ENCODE measurements around the gene PDE4C. TPM values are rescaled to one million over a fixed set of nuclear protein-coding genes. Genes with fewer than 3 reads are reported as not detected.

PDE4C gene
- total RNA-seq, 1 donor from 2014 or later, result 2.9 TPM

DNA sequence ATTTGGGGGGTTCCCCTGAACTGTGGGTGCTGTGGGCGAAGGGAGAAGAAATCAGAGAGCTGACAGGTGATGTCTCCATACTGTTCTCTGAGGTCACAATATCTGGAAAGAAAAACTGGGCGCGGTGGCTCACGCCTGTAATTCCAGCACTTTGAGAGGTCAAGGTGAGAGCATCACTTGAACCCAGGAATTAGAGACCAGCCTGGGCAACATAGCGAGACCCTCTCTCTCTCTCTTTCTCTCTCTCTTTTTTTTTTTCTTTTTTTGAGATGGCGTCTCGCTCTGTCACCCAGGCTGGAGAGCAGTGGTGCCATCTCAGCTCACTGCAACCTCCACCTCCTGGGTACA, 26.1 kb upstream of the PDE4C start:
- no peak for TF ChIP-seq CTCF (IDR thresholded peaks at IDR 0.05)
- DNase-seq (ENCODE audit: low spot score), result no peak
- Mint-ChIP-seq H3K27me3 (ENCODE audit: low read depth) (peaks cover 12% of the 10 kb centered on the region), H3K36me3 (ENCODE audit: low read depth) (no peaks in the 10 kb centered on the region), H3K4me3 (ENCODE audit: unreplicated experiment) (no peak overlapping the region), H3K4me1 (ENCODE audit: low read depth) (peaks cover 3% of the 10 kb centered on the region), H3K9me3 (ENCODE audit: low read depth) (no peaks in the 10 kb centered on the region), H3K27ac (ENCODE audit: unreplicated experiment) (no peak overlapping the region)

- Mint-ChIP-seq H3K4me1 (ENCODE audit: low read depth) (peaks cover 3% of the 10 kb centered on the region), H3K9me3 (ENCODE audit: low read depth) (no peaks in the 10 kb centered on the region), H3K36me3 (ENCODE audit: low read depth) (no peaks in the 10 kb centered on the region), H3K4me3 (ENCODE audit: unreplicated experiment) (no peak overlapping the region), H3K27ac (ENCODE audit: unreplicated experiment) (no peak overlapping the region), H3K27me3 (ENCODE audit: low read depth) (peaks cover 12% of the 10 kb centered on the region)
- DNase-seq (ENCODE audit: low spot score), result no peak
- peak; percentile 89 for TF ChIP-seq CTCF (IDR thresholded peaks at IDR 0.05)
Observed at GRCh38 chr19:18251587-18252369, 25.5 kb upstream of the PDE4C start.

- Mint-ChIP-seq H3K4me3 (ENCODE audit: unreplicated experiment) (no peak overlapping the region), H3K9me3 (ENCODE audit: low read depth) (no peaks in the 10 kb centered on the region), H3K4me1 (ENCODE audit: low read depth) (peaks cover 3% of the 10 kb centered on the region), H3K27ac (ENCODE audit: unreplicated experiment) (no peak overlapping the region), H3K27me3 (ENCODE audit: low read depth) (peaks cover 9% of the 10 kb centered on the region), H3K36me3 (ENCODE audit: low read depth) (no peaks in the 10 kb centered on the region)
- no peak for DNase-seq (ENCODE audit: low spot score)
- no peak for TF ChIP-seq CTCF (IDR thresholded peaks at IDR 0.05)
Observed at GRCh38 chr19:18249834-18250233, 23.6 kb upstream of the PDE4C start.

DNA sequence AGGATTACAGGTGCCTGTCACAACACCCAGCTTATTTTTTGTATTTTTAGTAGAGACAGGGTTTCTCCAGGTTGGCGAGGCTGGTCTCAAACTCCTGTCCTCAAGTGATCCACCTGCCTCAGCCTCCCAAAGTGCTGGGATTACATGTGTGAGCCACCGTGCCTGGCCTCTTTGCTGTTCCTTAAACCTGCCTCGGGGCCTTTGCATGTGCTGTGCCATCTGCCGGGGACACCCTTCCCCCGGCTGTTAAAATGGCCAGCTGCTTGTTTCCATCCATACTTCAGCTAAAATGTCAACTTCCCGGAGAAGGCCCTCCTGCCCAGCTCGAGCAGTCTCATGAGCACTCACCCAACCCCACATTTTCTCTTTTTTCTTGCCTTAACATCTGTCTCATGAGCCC, 19.1 kb upstream of the PDE4C start:
- no peaks in the 10 kb centered on the region for H3K36me3 Mint-ChIP-seq (ENCODE audit: low read depth)
- H3K9me3 Mint-ChIP-seq (ENCODE audit: low read depth), result no peaks in the 10 kb centered on the region
- H3K27me3 Mint-ChIP-seq (ENCODE audit: low read depth), result peaks cover 11% of the 10 kb centered on the region
- DNase-seq (ENCODE audit: low spot score), result no peak
- TF ChIP-seq CTCF (IDR thresholded peaks at IDR 0.05), result no peak
- no peak overlapping the region for H3K27ac Mint-ChIP-seq (ENCODE audit: unreplicated experiment)
- H3K4me1 Mint-ChIP-seq (ENCODE audit: low read depth), result no peaks in the 10 kb centered on the region
- no peak overlapping the region for H3K4me3 Mint-ChIP-seq (ENCODE audit: unreplicated experiment)

- peaks cover 31% of the 10 kb centered on the region for H3K27me3 Mint-ChIP-seq (ENCODE audit: low read depth)
- H3K36me3 Mint-ChIP-seq (ENCODE audit: low read depth), result no peaks in the 10 kb centered on the region
- no peaks in the 10 kb centered on the region for H3K9me3 Mint-ChIP-seq (ENCODE audit: low read depth)
Observed at GRCh38 chr19:18239303-18239702, 13.1 kb upstream of the PDE4C start.

More at GRCh38 chr19:18239303-18239702, 13.1 kb upstream of the PDE4C start:
- Mint-ChIP-seq H3K4me3 (ENCODE audit: unreplicated experiment) (no peak overlapping the region), H3K4me1 (ENCODE audit: low read depth) (no peaks in the 10 kb centered on the region), H3K27ac (ENCODE audit: unreplicated experiment) (no peak overlapping the region)
- DNase-seq (ENCODE audit: low spot score), result no peak
- no peak for TF ChIP-seq CTCF (IDR thresholded peaks at IDR 0.05)

All from chondrocyte (in vitro differentiated cells).